Mononuclear cell (primary cell): ENCODE results near the gene C9orf50. TPM values are rescaled to one million over a fixed set of nuclear protein-coding genes. Genes with fewer than 3 reads are reported as not detected.
"Not testable (repeated sequence)": the region's sequence is repeated elsewhere in the genome, so short reads cannot be mapped to it uniquely, and the experiment has no call there.

Experiments used
- H3K27me3 ChIP-seq: 2 replicates; pipeline ENCODE4 v1.6.0; 2011; ENCODE audit warnings: low read length, control low read depth; ENCODE audit not compliant: insufficient read depth
- H3K4me1 ChIP-seq: 2 replicates; pipeline ENCODE4 v1.5.1; 2011; ENCODE audit warnings: mild to moderate bottlenecking, low read length, control low read depth; ENCODE audit not compliant: insufficient read depth
- H3K4me3 ChIP-seq: 2 replicates; pipeline ENCODE4 v1.5.1; 2011; ENCODE audit warnings: mild to moderate bottlenecking, low read length, moderate library complexity
- H3K9me3 ChIP-seq: 2 replicates; pipeline ENCODE4 v1.5.1; 2011; ENCODE audit warnings: low read depth, mild to moderate bottlenecking, control low read depth, low read length
- total RNA-seq: library from RNA; depleted of rRNA; stranded (reverse); fragments of >200 nt; gene quantifications from one replicate; pipeline ENCODE4 v1.2.3, GENCODE V29; 2012

Gene C9orf50
- total RNA-seq = not detected

DNA sequence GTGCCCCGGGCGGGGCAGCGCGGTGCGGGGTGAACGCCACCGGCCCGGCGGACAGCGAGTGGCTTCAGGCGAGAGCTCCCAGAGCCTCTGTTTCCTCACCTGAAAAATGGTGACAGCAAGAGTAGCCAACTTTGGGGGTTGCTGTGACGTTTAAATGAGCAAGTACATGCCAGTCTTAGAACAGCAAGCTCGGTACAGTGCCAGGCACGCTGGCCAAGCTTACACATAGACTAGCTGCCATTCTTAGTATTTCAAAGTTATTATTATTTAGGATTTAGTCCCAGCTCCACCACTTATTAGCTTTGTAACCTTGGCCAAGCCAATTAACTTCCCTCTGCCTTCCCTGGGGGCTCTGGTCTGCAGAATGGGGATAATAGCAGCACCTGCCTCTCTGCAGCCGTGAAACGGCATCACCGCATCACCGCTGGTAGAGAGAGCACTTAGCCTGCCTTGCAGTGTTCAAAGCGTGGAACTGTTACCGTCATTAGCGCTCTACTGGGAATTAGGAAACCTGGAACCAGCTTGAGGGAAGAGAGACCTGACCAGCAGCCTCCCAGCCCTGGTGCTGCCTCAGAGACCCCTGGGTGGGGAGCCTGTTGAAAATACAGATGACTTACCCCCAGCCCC, at the start of gene C9orf50:
Gene C9orf50, minus strand, starts transcription at position 433 of the 627 bp plus-strand sequence. CDS start 527 bp downstream, outside the sequence.
- Histone ChIP-seq H3K27me3 (peaks cover 25% of the 10 kb centered on the region), H3K4me3 (no peak within 1 kb of the TSS), H3K4me1 (peaks cover 41% of the 10 kb centered on the region), H3K9me3 (no peaks in the 10 kb centered on the region)

DNA sequence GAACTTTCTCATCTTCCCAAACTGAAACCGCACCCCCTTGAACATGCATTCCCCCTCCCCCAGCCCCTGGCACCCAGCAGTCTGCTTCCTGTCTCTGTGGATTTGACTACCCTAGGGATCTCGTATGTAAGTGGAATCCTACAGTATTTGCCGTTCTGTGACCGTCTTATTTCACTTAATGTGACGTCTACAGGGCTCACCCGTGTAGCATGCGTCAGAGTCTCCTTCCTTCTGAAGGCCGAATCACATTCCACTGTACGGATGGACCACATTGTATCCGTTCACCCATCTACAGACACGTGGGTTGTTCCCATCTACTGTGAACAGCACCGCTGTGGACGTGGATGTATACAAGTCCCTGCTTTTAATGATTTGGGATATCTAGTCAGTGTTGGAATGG, 49.0 kb upstream of the C9orf50 start:
- no peaks in the 10 kb centered on the region for H3K4me1 ChIP-seq
- H3K4me3 ChIP-seq = no peak overlapping the region
- H3K27me3 ChIP-seq = peaks cover 5% of the 10 kb centered on the region
- no peaks in the 10 kb centered on the region for H3K9me3 ChIP-seq

DNA sequence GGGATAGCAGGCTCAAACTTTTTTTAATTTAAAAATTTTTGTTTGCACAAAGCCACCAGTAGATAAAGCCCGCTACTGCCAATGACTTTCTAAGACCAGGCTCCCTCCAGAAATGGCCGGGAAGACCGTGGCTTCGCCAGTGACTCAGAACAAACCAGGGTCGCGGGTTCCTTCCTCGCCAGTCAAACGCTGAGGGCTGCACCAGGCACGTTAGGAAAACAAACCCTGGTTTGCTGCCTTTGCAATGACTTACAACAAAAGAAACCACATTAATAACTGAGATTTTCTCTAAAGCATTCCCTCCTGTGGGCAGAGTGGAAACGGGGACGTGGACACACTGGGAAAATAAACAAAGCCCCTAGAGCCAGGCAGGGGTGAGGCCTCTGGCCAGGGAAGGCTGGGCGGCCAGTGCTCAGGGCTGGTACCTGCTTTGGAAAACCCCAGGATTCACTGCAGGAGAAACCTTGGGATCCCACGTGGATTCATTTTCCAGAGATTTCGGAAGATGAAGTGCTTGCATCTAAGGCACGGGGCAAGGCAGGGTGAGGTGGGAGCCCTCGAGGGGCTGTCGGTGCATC, 48.3 kb upstream of the C9orf50 start:
- Histone ChIP-seq H3K4me1 (no peaks in the 10 kb centered on the region), H3K9me3 (no peaks in the 10 kb centered on the region), H3K4me3 (no peak overlapping the region), H3K27me3 (peaks cover 5% of the 10 kb centered on the region)

DNA sequence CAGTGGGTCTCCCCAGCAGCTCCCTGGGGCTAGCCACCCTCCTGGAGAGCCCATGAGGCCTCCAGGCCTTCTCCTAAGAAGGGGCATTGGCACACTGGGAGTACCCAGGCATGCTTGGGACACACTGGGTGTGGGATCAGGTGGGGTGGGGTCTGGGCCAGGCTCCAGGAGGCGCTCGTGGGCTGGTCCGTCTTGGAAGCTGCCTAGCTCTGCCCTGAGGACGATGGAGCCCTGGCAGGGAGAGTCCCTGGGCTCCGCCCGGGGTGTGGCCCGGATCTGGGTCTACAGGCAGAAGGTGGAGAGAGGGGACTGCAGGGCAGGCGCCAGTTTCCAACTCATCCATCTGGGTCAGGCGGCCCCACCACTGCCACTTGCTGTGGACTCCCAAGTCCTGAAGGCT, 46.9 kb upstream of the C9orf50 start:
- H3K4me3 ChIP-seq = no peak overlapping the region
- H3K4me1 ChIP-seq = no peaks in the 10 kb centered on the region
- H3K27me3 ChIP-seq = peaks cover 5% of the 10 kb centered on the region
- H3K9me3 ChIP-seq = no peaks in the 10 kb centered on the region

- no peak overlapping the region for H3K4me3 ChIP-seq
- peaks cover 5% of the 10 kb centered on the region for H3K27me3 ChIP-seq
- H3K9me3 ChIP-seq = no peaks in the 10 kb centered on the region
- no peaks in the 10 kb centered on the region for H3K4me1 ChIP-seq
These were observed 46.5 kb upstream of the C9orf50 start for GRCh38 chr9:129667378-129667777.

DNA sequence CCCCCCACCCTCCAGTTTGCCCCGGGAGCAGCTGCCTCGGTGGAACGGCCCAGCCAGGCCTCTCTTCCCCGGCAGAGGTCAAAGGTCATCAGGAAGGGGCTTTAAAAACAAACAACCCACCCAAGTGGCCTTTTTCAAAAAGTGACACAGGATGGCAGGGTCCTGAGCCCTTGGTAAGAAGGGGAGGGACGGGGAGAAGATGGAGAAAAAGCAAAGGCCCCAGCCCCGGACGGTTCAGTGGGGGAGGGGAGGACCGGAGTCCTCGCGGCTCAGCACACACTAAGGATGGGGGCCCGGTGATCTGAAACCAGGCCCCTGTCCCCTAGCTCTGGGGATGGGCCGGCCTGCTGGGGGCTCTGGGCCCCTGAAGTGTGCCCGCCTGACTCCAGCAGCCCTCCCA, 45.7 kb upstream of the C9orf50 start:
- no peaks in the 10 kb centered on the region for H3K9me3 ChIP-seq

GRCh38 chr9:129665814-129666520, 45.1 kb upstream of the C9orf50 start:
- Histone ChIP-seq H3K27me3 (peaks cover 5% of the 10 kb centered on the region), H3K9me3 (no peaks in the 10 kb centered on the region), H3K4me3 (no peak overlapping the region), H3K4me1 (no peaks in the 10 kb centered on the region)

More for the DNA sequence above, 45.7 kb upstream of the C9orf50 start:
- Histone ChIP-seq H3K27me3 (peaks cover 5% of the 10 kb centered on the region), H3K4me1 (no peaks in the 10 kb centered on the region), H3K4me3 (no peak overlapping the region)

GRCh38 chr9:129665389-129665775, 44.5 kb upstream of the C9orf50 start, which contains the start of gene PRRX2:
TSS of gene PRRX2 (plus strand) at chr9:129665647. CDS start at chr9:129665868, 221 bp downstream.
- no peaks in the 10 kb centered on the region for H3K9me3 ChIP-seq
- no peaks in the 10 kb centered on the region for H3K4me1 ChIP-seq
- peaks cover 5% of the 10 kb centered on the region for H3K27me3 ChIP-seq
- H3K4me3 ChIP-seq = no peak within 1 kb of the TSS

- no peaks in the 10 kb centered on the region for H3K9me3 ChIP-seq
- no peak overlapping the region for H3K4me3 ChIP-seq
- H3K27me3 ChIP-seq = peaks cover 5% of the 10 kb centered on the region
- H3K4me1 ChIP-seq = no peaks in the 10 kb centered on the region
These were observed 44.0 kb upstream of the C9orf50 start for GRCh38 chr9:129664746-129665388.

DNA sequence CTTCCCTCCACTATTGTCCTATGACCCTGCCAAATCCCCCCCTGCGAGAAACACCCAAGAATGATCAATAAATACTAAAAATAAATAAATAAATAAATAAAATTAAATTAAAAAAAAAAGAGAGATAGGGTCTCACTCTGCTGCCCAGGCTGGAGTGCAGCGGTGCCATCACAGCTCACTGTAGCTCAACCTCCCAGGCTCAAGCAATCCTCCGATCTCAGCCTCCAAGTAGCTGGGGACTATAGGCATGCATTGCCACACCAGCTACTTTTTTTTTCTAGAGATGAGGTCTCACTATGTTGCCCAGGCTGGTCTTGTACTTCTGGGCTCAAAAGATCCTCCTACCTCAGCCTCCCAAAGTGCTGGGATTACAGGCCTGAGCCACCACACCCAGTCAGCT, 41.3 kb upstream of the C9orf50 start:
- H3K9me3 ChIP-seq = not testable (repeated sequence)

DNA sequence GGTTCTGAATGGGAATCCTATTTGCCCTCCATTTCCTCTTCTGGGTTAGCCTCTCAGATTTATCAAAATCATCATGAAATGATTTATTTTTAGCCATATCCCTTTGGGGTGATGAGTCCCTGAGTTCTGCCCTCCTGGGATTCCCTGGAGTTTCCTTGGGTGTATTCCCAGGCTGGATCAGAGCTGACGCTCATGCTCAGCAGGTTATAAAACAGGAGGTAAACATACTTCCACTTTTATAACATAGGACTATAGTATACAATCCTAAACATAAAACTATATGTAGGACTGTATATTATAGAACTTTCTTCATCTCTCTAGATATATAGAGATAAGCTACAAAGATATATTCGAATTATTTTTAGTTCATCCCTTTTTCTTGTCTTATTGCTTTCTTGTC, 40.1 kb upstream of the C9orf50 start:
- Histone ChIP-seq H3K9me3 (no peaks in the 10 kb centered on the region), H3K4me3 (no peak overlapping the region), H3K4me1 (no peaks in the 10 kb centered on the region), H3K27me3 (no peaks in the 10 kb centered on the region)

More for the DNA sequence above, 41.3 kb upstream of the C9orf50 start:
- not testable (repeated sequence) for H3K4me3 ChIP-seq, H3K27me3 ChIP-seq, H3K4me1 ChIP-seq

DNA sequence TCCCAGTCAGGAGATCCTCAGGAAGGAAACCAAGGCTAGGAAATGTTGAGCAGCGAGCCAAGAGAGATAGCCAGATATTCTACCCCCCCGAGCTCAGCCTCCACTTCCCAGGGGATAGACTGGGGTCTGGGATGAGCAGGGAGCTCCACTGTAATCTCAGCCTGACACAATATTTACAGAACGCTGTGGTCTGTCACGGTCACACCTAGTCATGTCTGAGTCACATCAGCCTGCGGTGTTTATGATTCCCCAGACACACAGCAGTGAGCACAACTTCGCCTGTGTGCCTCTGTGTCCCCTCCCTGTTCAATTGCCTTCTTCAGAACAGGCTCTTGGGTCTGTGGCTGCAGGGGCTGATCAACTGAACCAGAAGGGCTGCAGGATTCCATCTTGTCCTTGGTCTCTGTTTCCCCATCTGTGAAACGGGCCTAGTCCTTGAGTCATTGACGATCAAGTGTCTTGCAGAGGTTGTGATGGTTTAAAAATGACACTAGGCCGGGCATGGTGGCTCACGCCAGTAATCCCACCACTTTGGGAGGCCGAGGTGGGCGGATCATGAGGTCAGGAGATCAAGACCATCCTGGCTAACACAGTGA, 36.0 kb upstream of the C9orf50 start:
- Histone ChIP-seq H3K4me3 (no peak overlapping the region), H3K4me1 (no peaks in the 10 kb centered on the region), H3K27me3 (no peaks in the 10 kb centered on the region), H3K9me3 (no peaks in the 10 kb centered on the region)

DNA sequence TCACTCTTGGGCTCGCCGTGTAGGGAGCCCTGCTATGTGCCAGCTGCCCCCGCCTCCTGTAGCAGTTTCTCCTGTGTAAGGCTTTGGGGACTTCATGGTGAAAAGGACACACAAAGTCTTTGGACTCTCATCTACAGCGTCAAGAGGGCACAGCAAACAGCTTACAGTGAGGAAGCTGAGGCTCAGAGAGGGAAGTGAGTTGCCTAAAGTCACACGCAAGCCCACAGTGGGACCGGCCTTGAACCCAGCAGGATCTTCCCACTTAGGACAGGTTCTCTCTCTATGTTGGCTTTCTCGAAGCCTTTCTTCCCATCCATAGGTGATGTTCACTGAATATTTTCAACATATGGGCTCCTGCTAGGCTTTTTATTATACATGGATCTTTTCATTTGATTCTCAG, 34.8 kb upstream of the C9orf50 start:
- H3K9me3 ChIP-seq = no peaks in the 10 kb centered on the region
- no peaks in the 10 kb centered on the region for H3K4me1 ChIP-seq
- no peaks in the 10 kb centered on the region for H3K27me3 ChIP-seq
- H3K4me3 ChIP-seq = no peak overlapping the region

DNA sequence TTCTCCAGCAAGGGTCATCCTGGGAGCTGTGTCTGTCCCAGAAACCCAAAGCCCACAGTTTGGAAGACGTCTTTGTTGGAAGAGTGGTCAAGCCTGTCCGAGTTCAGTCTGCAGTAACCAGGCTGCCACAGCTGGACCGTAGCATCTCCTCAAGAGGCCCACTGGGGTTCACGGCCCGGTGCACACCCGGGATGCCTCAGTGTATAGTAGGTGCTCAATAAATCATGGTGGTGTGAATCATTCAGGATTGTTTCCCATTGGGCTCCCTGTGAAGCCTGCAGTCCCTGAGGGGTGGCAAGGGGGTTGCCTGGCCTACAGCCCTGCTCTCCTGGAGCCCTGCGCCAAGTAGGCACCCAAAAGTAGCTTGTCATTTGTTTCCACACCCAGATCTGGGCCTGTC, 34.3 kb upstream of the C9orf50 start:
- Histone ChIP-seq H3K9me3 (no peaks in the 10 kb centered on the region), H3K4me1 (no peaks in the 10 kb centered on the region), H3K27me3 (no peaks in the 10 kb centered on the region), H3K4me3 (no peak overlapping the region)

- Histone ChIP-seq H3K9me3 (no peaks in the 10 kb centered on the region), H3K4me1 (no peaks in the 10 kb centered on the region), H3K27me3 (no peaks in the 10 kb centered on the region), H3K4me3 (no peak overlapping the region)
These were observed 33.7 kb upstream of the C9orf50 start for GRCh38 chr9:129654554-129655040.
